PC-9 (cell line): ENCODE data around the gene PAX9.

Source experiments
- CTCF ChIP-seq: fragments of 200-600 bp; sonication (generic); conservative IDR thresholded peaks from 2 replicates; pipeline ENCODE4 v1.6.1; 2017; ENCODE audit warnings: mixed run types, antibody characterized with exemption, mild to moderate bottlenecking, moderate library complexity
- EZH2 ChIP-seq: fragments of 200-600 bp; sonication (generic); IDR thresholded peaks from 2 replicates; pipeline ENCODE4 v1.8.0; 2017; ENCODE audit warnings: antibody characterized with exemption, low read depth

- no peak for TF ChIP-seq CTCF
- TF ChIP-seq EZH2, result no peak
These were observed 43.8 kb upstream of the PAX9 start for GRCh38 chr14:36617824-36618223.
